NCI-H748 (cell line): Measurements from ENCODE around the gene FAM107B.
A peak's percentile ranks its signal among the peaks of the same experiment; 100 is the strongest.

ENCODE experiments used
- DNase-seq: peaks from one replicate; lab custom pipeline; 2025; ENCODE audit not compliant: unreplicated experiment; lab: John Stamatoyannopoulos, UW

Gene FAM107B

GRCh38 chr10:14543046-14543903 is 231.4 kb downstream of the FAM107B start:
- DNase-seq = no peak

- no peak for DNase-seq
These were observed 233.3 kb downstream of the FAM107B start for GRCh38 chr10:14541379-14541778.

- DNase-seq = no peak
These were observed 234.1 kb downstream of the FAM107B start for GRCh38 chr10:14540611-14541010.

GRCh38 chr10:14540062-14540461 is 234.6 kb downstream of the FAM107B start:
- no peak for DNase-seq

GRCh38 chr10:14539176-14539575 is 235.5 kb downstream of the FAM107B start:
- DNase-seq = no peak

GRCh38 chr10:14536241-14537213 is 238.2 kb downstream of the FAM107B start:
- peak; percentile 59 for DNase-seq

GRCh38 chr10:14535457-14536130 is 239.1 kb downstream of the FAM107B start:
- no peak for DNase-seq

GRCh38 chr10:14534152-14534551 is 240.5 kb downstream of the FAM107B start:
- DNase-seq = no peak

- no peak for DNase-seq
These were observed 241.4 kb downstream of the FAM107B start for GRCh38 chr10:14533295-14533694.

GRCh38 chr10:14532473-14533251 is 242.0 kb downstream of the FAM107B start:
- no peak for DNase-seq

- DNase-seq = no peak
These were observed 242.7 kb downstream of the FAM107B start for GRCh38 chr10:14531974-14532373.

- no peak for DNase-seq
These were observed 244.2 kb downstream of the FAM107B start for GRCh38 chr10:14530465-14530864.

GRCh38 chr10:14529351-14529750 is 245.3 kb downstream of the FAM107B start:
- DNase-seq = no peak

- DNase-seq = no peak
These were observed 246.2 kb downstream of the FAM107B start for GRCh38 chr10:14528450-14528849.

- no peak for DNase-seq
These were observed 246.8 kb downstream of the FAM107B start for GRCh38 chr10:14527915-14528314.

- no peak for DNase-seq
These were observed 247.4 kb downstream of the FAM107B start for GRCh38 chr10:14527134-14527844.

- no peak for DNase-seq
These were observed 248.4 kb downstream of the FAM107B start for GRCh38 chr10:14526326-14526725.

- no peak for DNase-seq
These were observed 249.9 kb downstream of the FAM107B start for GRCh38 chr10:14524691-14525324.

GRCh38 chr10:14523286-14523685 is 251.4 kb downstream of the FAM107B start:
- no peak for DNase-seq
